BE2C (cell line): Measurements from ENCODE around the gene TLE7.
A peak's percentile ranks its signal among the peaks of the same experiment; 100 is the strongest.

Experiments used
- DNase-seq: peaks from one replicate; pipeline ENCODE4 v3.0.0-alpha.2; 2020
- H3K27me3 ChIP-seq: fragments of 250-450 bp; sonication (Bioruptor Pico); 2 replicates; pipeline ENCODE4 v1.5.1; 2020; ENCODE audit warnings: mild to moderate bottlenecking
- H3K36me3 ChIP-seq: fragments of 250-450 bp; sonication (Bioruptor Pico); 2 replicates; pipeline ENCODE4 v1.5.1; 2020; ENCODE audit warnings: mild to moderate bottlenecking
- H3K4me1 ChIP-seq: fragments of 250-450 bp; sonication (Bioruptor Pico); 2 replicates; pipeline ENCODE4 v1.5.1; 2020
- H3K4me3 ChIP-seq: 2 replicates; pipeline ENCODE4 v1.5.1; 2011; ENCODE audit warnings: low read depth, low read length
- H3K9me3 ChIP-seq: fragments of 250-450 bp; sonication (Bioruptor Pico); 2 replicates; pipeline ENCODE4 v1.5.1; 2020
- TF ChIP-seq, protein P1 (sequence below): IDR thresholded peaks from 2 replicates; pipeline ENCODE4 v1.5.1; 2012; ENCODE audit warnings: mild to moderate bottlenecking, low read depth, low read length

Gene TLE7

DNA sequence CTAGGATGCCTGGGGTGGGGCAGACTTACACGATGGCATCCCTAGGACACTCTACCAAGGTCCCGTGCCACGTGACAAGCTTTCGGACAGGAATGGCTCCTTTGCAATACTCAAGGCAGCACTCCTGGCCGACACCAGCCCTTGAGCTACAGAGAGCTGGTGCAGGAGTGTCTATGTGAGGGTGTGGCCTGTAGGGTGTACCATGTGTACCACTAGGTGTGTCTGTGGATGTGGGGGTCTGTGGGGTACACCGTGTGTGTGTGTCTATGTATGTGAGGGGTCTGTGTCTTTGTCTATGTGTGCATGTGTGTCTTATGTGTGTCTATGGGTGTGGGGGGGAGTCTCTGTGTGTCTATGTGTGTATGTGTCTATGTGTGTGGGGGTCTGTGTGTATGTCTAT, 1.9 kb upstream of the TLE7 start:
- Histone ChIP-seq H3K36me3 (peaks cover 8% of the 10 kb centered on the region), H3K4me1 (no peaks in the 10 kb centered on the region), H3K9me3 (no peaks in the 10 kb centered on the region), H3K27me3 (no peaks in the 10 kb centered on the region), H3K4me3 (no peak overlapping the region)
- DNase-seq = no peak
- TF ChIP-seq, protein P1, sequence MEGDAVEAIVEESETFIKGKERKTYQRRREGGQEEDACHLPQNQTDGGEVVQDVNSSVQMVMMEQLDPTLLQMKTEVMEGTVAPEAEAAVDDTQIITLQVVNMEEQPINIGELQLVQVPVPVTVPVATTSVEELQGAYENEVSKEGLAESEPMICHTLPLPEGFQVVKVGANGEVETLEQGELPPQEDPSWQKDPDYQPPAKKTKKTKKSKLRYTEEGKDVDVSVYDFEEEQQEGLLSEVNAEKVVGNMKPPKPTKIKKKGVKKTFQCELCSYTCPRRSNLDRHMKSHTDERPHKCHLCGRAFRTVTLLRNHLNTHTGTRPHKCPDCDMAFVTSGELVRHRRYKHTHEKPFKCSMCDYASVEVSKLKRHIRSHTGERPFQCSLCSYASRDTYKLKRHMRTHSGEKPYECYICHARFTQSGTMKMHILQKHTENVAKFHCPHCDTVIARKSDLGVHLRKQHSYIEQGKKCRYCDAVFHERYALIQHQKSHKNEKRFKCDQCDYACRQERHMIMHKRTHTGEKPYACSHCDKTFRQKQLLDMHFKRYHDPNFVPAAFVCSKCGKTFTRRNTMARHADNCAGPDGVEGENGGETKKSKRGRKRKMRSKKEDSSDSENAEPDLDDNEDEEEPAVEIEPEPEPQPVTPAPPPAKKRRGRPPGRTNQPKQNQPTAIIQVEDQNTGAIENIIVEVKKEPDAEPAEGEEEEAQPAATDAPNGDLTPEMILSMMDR = no peak

DNA sequence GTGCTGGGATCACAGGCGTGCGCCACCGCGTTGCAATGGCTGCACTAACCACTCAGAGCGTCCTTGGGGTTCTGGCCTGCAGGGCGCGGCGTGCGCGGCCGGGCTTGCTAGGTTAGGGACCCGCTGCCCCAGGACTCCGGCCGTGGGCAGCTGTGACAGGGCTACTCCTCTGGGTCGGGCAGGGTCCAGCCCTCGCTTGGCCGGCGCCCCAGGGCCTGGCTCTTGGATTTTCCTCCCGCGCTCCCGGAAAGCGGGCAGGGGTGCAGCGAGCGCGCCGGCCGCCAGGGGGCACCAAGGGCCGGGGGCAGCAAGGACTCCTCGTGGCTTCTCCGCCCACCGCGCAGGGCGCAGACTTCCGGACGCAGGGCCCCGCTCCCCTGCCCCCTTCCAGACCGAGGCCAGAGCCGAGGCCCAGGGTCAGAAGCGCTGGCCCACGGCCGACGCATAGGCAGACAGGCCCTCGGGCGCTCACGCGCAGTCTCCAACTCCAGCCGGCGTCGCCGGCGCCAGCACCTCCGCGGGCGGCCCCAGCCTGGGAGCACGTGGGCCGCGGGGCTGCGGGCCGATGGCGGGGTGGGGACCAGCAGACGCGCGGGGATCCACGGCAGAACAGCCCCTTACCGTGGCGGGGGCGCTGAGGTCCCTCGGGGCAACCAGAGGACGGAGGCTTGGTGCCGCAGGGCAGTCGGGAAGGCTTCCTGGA, 355 bp downstream of the TLE7 start:
- 0 out of 2 replicates have a peak, but pooled peaks cover 3% of the 10 kb centered on the region for H3K27me3 ChIP-seq
- TF ChIP-seq, protein P1 = peak; percentile 17; the same call in 1 of the 2 replicates
- H3K36me3 ChIP-seq = no peaks in the 10 kb centered on the region
- no peaks in the 10 kb centered on the region for H3K4me1 ChIP-seq
- H3K4me3 ChIP-seq = no peak overlapping the region
- no peaks in the 10 kb centered on the region for H3K9me3 ChIP-seq
- DNase-seq = peak; percentile 32

DNA sequence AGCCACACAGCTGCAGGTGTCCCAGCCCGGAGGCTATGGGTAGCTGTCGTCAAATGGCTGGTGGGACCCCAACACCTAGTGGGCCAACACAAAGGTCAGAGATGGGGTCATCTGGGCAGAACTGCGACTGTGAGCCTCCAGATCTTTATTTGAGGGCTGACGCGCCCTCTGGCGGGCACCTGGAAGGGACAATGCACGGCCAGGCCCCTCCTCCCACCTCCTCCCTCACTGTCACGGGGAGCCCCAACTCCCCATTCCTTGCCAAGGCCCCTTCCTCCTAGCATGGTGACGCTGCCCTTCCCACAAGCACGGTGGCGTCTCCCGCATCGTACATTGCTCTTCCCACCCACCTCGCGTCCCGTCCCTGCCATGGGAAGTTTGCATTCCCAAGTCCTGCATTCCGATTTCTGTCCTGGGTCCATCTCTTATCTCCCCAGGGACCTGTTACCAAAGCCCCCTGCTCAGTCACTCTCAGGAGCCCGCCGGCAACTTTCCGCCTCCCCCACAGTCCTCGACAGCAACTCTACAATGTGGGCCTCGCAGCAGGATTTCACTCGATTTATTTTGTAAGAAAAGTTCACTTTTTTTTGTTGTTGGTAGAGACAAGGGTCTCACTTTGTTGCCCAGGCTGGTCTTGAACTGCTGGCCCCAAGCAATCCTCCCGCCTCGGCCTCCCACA, 1.0 kb downstream of the TLE7 start:
- Histone ChIP-seq H3K27me3 (0 out of 2 replicates have a peak, but pooled peaks cover 3% of the 10 kb centered on the region), H3K9me3 (no peaks in the 10 kb centered on the region), H3K4me3 (no peak overlapping the region), H3K36me3 (no peaks in the 10 kb centered on the region), H3K4me1 (no peaks in the 10 kb centered on the region)
- TF ChIP-seq, protein P1 = 0 out of 2 replicates have a peak, but pooled peaks have one; percentile 16
- no peak for DNase-seq

DNA sequence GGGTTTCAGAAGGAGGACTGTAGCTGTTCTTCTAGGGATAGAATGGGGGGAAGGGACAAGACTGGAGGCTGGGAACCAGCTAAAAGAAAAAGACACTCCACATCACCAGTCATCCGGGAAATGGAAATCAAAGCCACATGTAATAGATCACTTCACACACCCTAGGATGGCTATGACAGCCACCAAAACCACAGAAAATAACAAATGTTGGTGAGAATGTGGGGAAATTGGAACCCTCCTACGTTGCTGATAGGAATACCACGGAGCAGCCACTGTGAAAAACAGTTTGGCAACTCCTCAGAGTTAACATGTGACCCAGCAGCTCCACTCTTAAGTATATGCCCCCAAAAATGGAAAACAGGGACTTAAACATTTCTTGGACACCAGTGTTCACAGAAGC, 2.3 kb downstream of the TLE7 start:
- H3K36me3 ChIP-seq = no peaks in the 10 kb centered on the region
- no peaks in the 10 kb centered on the region for H3K4me1 ChIP-seq
- H3K9me3 ChIP-seq = no peaks in the 10 kb centered on the region
- H3K4me3 ChIP-seq = no peak overlapping the region
- DNase-seq = no peak
- TF ChIP-seq, protein P1 = no peak
- H3K27me3 ChIP-seq = 0 out of 2 replicates have a peak, but pooled peaks cover 3% of the 10 kb centered on the region

DNA sequence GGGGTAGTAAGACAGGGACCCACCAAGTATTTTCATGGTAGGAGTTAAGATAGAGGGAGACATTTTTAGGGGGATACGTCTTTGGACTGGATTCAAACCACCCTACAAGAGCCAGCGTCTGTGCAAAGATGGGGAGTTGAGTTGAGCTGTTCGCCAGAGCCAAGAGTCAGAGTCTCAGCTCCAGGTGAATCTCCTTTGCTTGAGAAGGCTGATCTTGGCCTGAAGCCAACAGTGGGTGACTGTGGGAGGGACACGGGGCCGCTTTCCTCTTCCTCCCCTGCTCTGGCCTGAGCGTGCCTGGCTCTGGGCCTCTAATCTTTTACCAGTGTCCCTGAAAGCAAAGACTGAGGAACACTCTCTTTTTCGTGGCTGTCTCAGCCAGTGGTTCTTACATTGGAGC, 5.4 kb downstream of the TLE7 start:
- TF ChIP-seq, protein P1 = no peak
- 0 out of 2 replicates have a peak, but pooled peaks cover 3% of the 10 kb centered on the region for H3K27me3 ChIP-seq
- H3K9me3 ChIP-seq = no peaks in the 10 kb centered on the region
- no peaks in the 10 kb centered on the region for H3K4me1 ChIP-seq
- no peak for DNase-seq
- no peak overlapping the region for H3K4me3 ChIP-seq
- H3K36me3 ChIP-seq = no peaks in the 10 kb centered on the region

DNA sequence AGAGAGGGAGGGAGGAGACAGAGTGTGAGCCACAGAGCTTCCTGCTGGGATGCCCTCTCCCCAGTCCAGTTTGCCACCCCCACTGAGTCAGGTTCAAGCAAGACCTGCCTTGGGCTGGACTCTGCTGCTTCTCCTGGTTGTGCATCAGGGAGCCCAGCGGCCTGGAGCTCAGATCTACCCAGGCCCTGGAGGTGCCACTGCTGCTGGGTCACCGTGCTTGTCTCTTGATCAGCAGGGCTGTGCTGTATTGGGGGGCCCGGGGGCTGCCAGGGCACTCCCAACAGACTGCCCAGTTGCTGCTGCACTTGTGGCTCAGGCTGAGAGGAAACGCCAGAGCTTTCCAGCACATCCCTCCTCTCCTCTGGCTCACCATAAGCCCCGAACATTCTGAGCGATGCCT, 8.9 kb downstream of the TLE7 start:
- Histone ChIP-seq H3K36me3 (no peaks in the 10 kb centered on the region), H3K27me3 (peaks cover 3% of the 10 kb centered on the region; the same call in 1 of the 2 replicates), H3K4me3 (no peak overlapping the region), H3K9me3 (no peaks in the 10 kb centered on the region), H3K4me1 (no peaks in the 10 kb centered on the region)
- DNase-seq = no peak
- TF ChIP-seq, protein P1 = no peak
